Activated CD4-positive, alpha-beta memory T cell treated with anti-CD3 and anti-CD28 coated beads, Interleukin-2, amount 10 ng/mL, durations not matched to agents 7 days and 5 days (primary cell): ENCODE measurements around the gene C10orf143. TPM values are rescaled to one million over a fixed set of nuclear protein-coding genes. Genes with fewer than 3 reads are reported as not detected.

Experiments used
- CTCF ChIA-PET: fragments of 350-600 bp; sonication (Branson Sonifier 250); formaldehyde crosslinking; loops from one replicate; lab custom pipeline; 2021; ENCODE audit warnings: antibody characterized with exemption, inconsistent platforms; lab: Charles Lee
- POLR2A ChIA-PET: fragments of 350-600 bp; sonication (Branson Sonifier 250); formaldehyde crosslinking; loops from one replicate; lab custom pipeline; 2021; ENCODE audit warnings: antibody characterized with exemption; lab: Charles Lee
- DNase-seq: peaks from one replicate; pipeline ENCODE4 v3.0.0-alpha.2; 2020
- H3K27ac Mint-ChIP-seq: one replicate; pipeline ENCODE4 v1.8.0; 2021; ENCODE audit warnings: mild to moderate bottlenecking, mixed read lengths
- H3K27me3 Mint-ChIP-seq: one replicate; pipeline ENCODE4 v1.8.0; 2021; ENCODE audit warnings: mixed read lengths
- H3K36me3 Mint-ChIP-seq: one replicate; pipeline ENCODE4 v1.8.0; 2021; ENCODE audit warnings: low read depth, mixed read lengths
- H3K4me1 Mint-ChIP-seq: one replicate; pipeline ENCODE4 v1.8.0; 2021; ENCODE audit warnings: mixed read lengths
- H3K4me3 Mint-ChIP-seq: one replicate; pipeline ENCODE4 v1.8.0; 2021; ENCODE audit warnings: mild to moderate bottlenecking, mixed read lengths
- H3K9me3 Mint-ChIP-seq: one replicate; pipeline ENCODE4 v1.8.0; 2021; ENCODE audit warnings: mixed read lengths
- total RNA-seq, 2 experiments: library from RNA; stranded (reverse); gene quantifications; one replicate each; pipeline ENCODE4 v1.2.3, GENCODE V29; 2021

Gene C10orf143
- total RNA-seq, 2 experiments from 2014 or later = 2.5 TPM

DNA sequence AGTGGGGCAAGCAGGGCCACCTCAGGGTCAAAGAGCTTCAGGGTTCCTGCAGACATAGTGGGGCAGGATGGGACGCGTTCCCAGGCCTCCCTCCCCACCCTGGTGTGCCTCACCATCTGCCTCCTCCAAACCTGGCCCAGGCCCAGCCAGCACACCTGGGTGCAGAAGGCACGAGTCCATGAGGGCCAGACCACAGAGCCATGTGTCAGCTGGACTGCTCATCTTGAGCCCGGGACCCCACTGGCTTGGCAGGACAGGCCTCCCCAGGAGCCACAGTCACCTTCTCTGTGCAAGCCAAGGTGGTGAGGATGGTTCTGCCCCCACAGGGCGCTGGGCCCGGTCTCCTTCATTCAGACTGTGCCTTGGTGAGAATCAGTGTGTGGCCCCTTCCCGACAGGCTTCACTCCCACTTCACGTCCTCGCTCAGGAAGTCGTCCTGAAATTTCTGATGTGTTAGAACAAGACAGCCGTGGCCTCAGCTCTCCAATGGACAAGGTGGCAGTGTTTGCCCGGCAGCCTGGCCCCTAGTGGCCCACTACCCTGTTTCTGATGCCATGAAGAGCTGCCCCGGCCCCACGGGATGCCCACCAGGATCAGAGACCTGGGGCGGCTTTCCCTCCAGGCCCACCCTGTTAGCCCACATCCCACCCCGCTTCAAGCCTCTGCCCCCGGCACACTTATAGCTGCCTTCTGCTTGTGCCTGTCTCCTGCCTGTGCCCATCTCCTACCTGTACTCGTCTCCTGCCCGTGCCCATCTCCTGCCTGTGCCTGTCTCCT lies 87.0 kb downstream of the C10orf143 start:
- no peak for DNase-seq
- no peaks in the 10 kb centered on the region for H3K9me3 Mint-ChIP-seq
- H3K36me3 Mint-ChIP-seq = no peaks in the 10 kb centered on the region
- no peaks in the 10 kb centered on the region for H3K27me3 Mint-ChIP-seq
- no peak overlapping the region for H3K4me3 Mint-ChIP-seq
- POLR2A ChIA-PET = no interaction called here
- no peak overlapping the region for H3K27ac Mint-ChIP-seq
- peaks cover under 1% of the 10 kb centered on the region for H3K4me1 Mint-ChIP-seq
- CTCF ChIA-PET = no interaction called here

DNA sequence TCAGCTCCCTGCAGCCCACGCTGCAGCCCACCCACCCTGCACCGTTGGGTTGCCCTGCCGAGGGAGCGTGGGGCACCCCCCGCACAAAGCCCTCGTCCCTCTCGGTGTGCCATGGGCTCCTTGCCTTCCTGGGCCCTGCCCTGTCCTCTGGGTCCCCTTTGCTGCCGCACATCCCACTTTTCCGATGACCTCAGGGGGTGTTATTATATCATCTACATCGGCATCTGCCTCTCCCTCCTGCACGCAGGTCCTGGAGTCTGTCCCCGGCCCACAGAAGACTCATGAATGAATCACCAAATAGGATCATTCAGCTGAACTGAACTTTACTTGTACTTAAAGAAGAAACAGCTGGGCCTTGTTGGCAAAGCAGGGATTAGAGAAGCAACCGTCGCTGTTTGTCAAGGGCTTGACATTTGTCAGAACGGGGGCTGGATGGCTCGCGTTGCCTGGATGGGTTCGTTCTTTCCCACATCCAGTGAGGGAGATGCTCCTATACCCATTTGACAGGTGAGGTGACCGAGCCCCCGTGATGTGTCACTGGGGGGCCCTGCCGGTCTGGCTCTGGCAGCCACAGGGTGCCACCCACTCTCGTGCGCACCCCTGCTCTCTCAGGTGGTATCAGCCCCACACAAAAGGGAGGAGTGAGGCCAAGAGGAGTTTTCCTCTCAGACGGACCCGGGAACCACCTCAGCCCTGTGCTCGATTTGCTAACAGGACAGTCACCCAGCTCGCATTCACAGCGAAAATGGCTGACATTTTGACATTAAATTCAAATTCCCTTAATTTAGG lies 87.9 kb downstream of the C10orf143 start:
- no peak overlapping the region for H3K27ac Mint-ChIP-seq
- POLR2A ChIA-PET = no interaction called here
- peaks cover 7% of the 10 kb centered on the region for H3K4me1 Mint-ChIP-seq
- no peaks in the 10 kb centered on the region for H3K27me3 Mint-ChIP-seq
- no peak overlapping the region for H3K4me3 Mint-ChIP-seq
- no peaks in the 10 kb centered on the region for H3K9me3 Mint-ChIP-seq
- no peak for DNase-seq
- CTCF ChIA-PET = no interaction called here
- H3K36me3 Mint-ChIP-seq = no peaks in the 10 kb centered on the region

DNA sequence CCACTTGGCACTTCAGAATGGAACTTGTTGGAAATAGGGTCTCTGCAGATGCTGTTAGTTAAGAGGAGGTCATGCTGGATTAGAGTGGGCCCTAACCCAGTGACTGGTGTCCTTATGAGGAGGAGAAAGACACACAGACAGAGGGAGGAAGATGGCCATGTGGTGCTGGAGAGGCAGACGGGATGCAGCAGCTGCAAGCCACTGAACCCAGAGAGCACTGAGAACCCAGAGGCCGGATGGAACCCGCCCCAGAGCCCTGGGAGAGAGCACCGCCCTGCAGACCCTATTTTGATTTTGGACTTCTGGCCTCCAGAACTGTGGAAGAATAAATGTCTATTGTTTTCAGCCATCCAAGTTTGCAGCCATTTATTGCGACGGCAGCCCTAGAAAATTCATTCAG lies 88.5 kb downstream of the C10orf143 start:
- H3K9me3 Mint-ChIP-seq = no peaks in the 10 kb centered on the region
- no peaks in the 10 kb centered on the region for H3K27me3 Mint-ChIP-seq
- no peaks in the 10 kb centered on the region for H3K36me3 Mint-ChIP-seq
- POLR2A ChIA-PET = no interaction called here
- H3K4me3 Mint-ChIP-seq = no peak overlapping the region
- peak; percentile 9 for DNase-seq
- CTCF ChIA-PET = no interaction called here
- peaks cover 7% of the 10 kb centered on the region for H3K4me1 Mint-ChIP-seq
- H3K27ac Mint-ChIP-seq = no peak overlapping the region

DNA sequence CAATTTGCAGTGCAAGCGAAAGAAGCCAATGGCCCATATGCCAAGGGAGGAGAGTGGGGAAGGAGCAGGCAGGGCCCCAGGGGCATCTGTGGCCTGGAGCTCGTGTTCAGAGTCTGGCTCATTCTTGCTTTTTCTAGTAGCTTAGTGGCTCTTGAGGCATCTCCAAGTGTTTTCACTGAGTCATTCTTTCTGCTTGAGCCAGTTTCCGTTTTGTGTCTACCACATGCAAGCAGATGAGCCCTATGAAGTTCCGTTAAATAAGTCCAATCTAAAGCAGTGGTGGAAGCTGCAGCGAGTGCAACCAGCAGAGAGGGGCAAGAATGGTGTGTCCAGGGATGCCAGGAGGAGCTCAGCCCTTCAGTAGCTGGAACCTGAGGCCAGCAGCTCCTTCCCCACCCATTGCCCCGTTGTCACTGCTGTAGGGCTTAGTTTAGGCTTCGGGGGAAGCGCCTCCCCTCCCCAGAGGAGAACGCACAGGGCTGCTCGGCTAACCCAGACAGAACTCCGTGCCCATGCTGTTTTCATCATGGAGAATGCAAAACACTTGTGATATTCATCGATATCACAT lies 89.2 kb downstream of the C10orf143 start:
- Mint-ChIP-seq H3K4me1 (peaks cover 7% of the 10 kb centered on the region), H3K36me3 (no peaks in the 10 kb centered on the region), H3K9me3 (no peaks in the 10 kb centered on the region), H3K4me3 (no peak overlapping the region), H3K27me3 (no peaks in the 10 kb centered on the region), H3K27ac (no peak overlapping the region)
- peak; percentile 16 for DNase-seq
- ChIA-PET POLR2A (interaction anchor here (1.8 kb wide), 1 partner anchor 89 kb away, joined by 6 read pairs; the partner anchor contains the start of gene C10orf143), CTCF (no interaction called here)

DNA sequence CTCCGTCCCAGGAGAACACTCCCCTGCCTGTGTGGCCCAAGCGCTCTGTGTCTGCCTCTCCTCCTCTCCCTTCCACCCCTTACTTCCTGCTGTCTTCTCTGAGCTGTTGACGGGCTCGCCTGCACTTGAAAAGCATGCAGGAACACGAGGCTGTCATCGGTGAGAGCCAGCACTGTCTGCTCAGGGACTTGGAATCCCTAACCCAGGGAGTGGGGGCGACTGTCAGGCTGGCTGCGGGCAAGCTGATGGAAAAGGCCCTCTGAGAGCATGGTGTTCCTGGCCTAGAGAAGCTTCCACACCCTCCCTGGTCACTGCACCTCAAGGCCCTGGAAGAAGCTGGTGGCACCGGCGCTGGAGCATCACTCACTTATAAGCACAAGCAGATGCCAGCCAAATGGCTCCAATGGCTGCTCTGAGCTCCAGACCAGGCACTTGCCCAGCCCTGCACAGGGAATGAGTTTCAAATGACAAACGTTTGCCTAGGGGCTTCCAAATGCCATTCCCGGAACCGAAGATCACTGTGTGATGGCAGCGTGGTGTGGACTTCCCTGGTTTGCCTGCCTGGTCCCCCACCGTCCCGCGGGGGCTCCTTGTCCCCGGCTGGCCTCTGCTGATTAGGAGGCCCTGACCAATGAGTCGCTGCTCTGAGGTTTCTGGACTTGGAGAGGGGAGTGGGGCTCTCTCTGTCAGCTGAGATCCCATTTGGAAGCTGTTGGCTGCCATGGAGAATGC lies 89.8 kb downstream of the C10orf143 start:
- Mint-ChIP-seq H3K27ac (no peak overlapping the region), H3K4me3 (no peak overlapping the region), H3K4me1 (peaks cover 7% of the 10 kb centered on the region), H3K9me3 (no peaks in the 10 kb centered on the region), H3K27me3 (no peaks in the 10 kb centered on the region), H3K36me3 (no peaks in the 10 kb centered on the region)
- CTCF ChIA-PET = interaction anchor here (0.5 kb wide), 1 partner anchor 107 kb away, joined by 3 read pairs; no protein-coding TSS in a partner anchor
- DNase-seq = peak; percentile 3
- POLR2A ChIA-PET = interaction anchor here (1.8 kb wide), 1 partner anchor 90 kb away, joined by 6 read pairs; the partner anchor contains the start of gene C10orf143

DNA sequence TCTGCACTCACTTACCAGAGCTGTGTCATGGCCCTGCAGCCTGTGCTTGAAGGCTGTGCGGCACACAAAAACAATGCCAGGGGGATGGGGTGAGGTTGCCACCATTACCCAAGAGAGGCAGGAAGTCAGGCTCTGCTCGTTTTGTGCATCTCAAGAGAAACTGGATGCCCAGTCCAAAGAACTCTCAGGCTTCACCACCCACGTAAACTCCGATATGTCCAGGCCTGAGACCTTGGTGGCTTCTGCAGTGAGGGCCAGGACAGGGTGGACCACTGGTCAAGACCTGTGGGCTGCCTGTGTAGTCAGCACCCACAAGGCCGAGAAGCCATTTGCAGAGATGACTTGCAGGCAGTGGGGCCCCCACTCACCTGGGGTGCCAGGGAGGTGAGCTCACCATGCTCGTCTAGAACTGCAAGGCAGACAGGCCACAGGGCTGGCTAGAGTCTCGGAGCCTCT lies 91.9 kb downstream of the C10orf143 start:
- Mint-ChIP-seq H3K4me1 (peaks cover 7% of the 10 kb centered on the region), H3K27me3 (no peaks in the 10 kb centered on the region), H3K36me3 (no peaks in the 10 kb centered on the region), H3K4me3 (no peak overlapping the region), H3K27ac (no peak overlapping the region), H3K9me3 (no peaks in the 10 kb centered on the region)
- POLR2A ChIA-PET = interaction anchor here (1.2 kb wide), 1 partner anchor 91 kb away, joined by 3 read pairs; no protein-coding TSS in a partner anchor
- DNase-seq = no peak
- CTCF ChIA-PET = no interaction called here

DNA sequence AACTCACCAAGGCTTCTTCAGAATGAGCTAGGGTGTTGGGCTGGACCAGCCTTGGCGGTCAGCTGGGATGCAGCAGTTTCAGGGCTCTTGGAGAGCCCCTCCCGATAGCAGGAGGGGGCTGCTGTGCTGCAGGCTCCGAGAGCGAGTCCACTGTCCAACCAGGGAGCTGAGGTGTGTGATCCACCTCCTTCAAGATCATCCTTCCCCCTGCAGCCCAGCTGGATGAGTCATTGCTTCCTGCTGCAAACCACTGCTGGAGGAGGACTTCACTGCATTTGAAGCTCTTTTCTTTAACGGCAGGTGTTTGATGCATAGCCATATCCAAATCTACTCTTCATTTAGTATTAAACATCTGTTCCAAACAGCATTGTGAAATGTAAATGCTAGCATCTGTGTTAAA lies 92.4 kb downstream of the C10orf143 start:
- Mint-ChIP-seq H3K27me3 (no peaks in the 10 kb centered on the region), H3K36me3 (no peaks in the 10 kb centered on the region), H3K27ac (no peak overlapping the region), H3K9me3 (no peaks in the 10 kb centered on the region), H3K4me3 (no peak overlapping the region), H3K4me1 (peaks cover 7% of the 10 kb centered on the region)
- ChIA-PET CTCF (no interaction called here), POLR2A (interaction anchor here (1.2 kb wide), 1 partner anchor 92 kb away, joined by 3 read pairs; no protein-coding TSS in a partner anchor)
- DNase-seq = peak; percentile 35

DNA sequence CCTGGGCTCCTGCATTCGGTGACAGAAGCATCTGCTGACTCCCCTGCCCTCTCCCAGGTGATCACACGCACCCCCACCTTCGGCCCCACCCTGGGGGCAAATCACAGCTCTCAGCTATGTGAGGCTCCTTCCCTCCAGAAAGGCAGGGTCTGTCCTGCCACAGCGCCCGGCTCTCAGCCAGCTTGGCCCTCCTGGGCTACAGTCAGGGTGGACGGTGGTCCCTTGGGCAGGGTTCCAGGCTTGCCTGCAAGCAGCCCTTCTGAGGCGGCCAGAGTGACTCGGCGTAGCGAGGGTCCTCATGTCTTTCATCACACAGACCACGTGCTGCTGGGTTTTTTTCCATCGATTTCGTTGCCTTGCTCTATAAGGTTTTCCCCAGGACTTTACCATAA lies 93.0 kb downstream of the C10orf143 start:
- Mint-ChIP-seq H3K4me1 (peaks cover 7% of the 10 kb centered on the region), H3K4me3 (no peak overlapping the region), H3K27me3 (no peaks in the 10 kb centered on the region), H3K9me3 (no peaks in the 10 kb centered on the region), H3K36me3 (no peaks in the 10 kb centered on the region), H3K27ac (no peak overlapping the region)
- DNase-seq = peak; percentile 7
- ChIA-PET POLR2A (interaction anchor here (1.2 kb wide), 1 partner anchor 92 kb away, joined by 3 read pairs; no protein-coding TSS in a partner anchor), CTCF (no interaction called here)

DNA sequence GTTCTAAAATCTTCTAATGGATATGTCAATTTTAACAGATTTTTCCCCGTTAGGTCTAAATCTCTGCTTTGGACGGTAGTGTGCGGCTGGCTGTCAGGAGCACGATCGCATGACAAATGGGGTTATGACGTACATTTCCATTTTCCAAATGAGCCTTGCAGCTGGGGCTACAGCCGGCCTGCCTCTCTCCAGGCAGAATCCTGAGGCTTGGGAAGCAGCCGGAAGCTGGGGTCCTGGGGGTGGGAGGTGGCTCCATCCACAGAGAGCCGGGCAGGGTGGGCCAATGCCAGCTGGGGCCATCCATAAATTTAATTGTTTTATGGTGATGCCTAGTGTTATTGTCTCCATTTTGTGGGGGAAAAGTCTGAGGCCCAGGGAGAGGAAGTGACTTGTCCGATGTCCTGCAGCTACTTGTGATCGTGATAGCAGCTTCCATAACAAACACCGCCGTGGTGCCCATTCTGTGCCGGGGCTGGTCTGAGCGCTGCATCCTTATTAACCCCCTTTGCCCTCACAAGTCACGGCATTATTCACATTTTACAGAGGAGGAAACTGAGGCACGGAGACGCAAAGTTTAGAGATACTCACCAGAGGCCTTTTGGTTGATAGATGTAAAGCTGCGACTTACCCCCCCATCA lies 93.5 kb downstream of the C10orf143 start:
- H3K4me1 Mint-ChIP-seq = peaks cover 7% of the 10 kb centered on the region
- ChIA-PET POLR2A (no interaction called here), CTCF (no interaction called here)
- DNase-seq = peak; percentile 2
- H3K4me3 Mint-ChIP-seq = no peak overlapping the region
- H3K27ac Mint-ChIP-seq = no peak overlapping the region
- no peaks in the 10 kb centered on the region for H3K36me3 Mint-ChIP-seq
- no peaks in the 10 kb centered on the region for H3K9me3 Mint-ChIP-seq
- H3K27me3 Mint-ChIP-seq = no peaks in the 10 kb centered on the region

DNA sequence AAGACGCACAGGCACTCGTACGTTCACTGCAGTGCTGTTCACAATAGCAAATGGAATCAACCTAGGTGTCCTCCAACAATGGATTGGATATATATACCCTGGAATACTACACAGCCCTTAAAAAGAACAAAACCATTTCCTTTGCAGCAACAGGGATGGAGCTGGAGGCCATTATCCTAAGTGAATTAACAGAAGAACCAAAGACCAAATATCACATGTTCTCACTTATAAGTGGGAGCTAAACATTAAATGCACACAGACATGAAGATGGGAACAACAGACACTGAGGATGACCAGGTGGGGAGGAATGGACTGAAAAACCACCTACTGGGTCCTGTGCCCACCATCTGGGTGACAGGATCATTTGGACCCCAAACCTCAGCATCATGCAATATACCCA lies 94.5 kb downstream of the C10orf143 start:
- H3K4me1 Mint-ChIP-seq = peaks cover 7% of the 10 kb centered on the region
- no peak for DNase-seq
- no peaks in the 10 kb centered on the region for H3K9me3 Mint-ChIP-seq
- ChIA-PET CTCF (no interaction called here), POLR2A (no interaction called here)
- H3K36me3 Mint-ChIP-seq = no peaks in the 10 kb centered on the region
- no peak overlapping the region for H3K27ac Mint-ChIP-seq
- no peak overlapping the region for H3K4me3 Mint-ChIP-seq
- H3K27me3 Mint-ChIP-seq = no peaks in the 10 kb centered on the region

DNA sequence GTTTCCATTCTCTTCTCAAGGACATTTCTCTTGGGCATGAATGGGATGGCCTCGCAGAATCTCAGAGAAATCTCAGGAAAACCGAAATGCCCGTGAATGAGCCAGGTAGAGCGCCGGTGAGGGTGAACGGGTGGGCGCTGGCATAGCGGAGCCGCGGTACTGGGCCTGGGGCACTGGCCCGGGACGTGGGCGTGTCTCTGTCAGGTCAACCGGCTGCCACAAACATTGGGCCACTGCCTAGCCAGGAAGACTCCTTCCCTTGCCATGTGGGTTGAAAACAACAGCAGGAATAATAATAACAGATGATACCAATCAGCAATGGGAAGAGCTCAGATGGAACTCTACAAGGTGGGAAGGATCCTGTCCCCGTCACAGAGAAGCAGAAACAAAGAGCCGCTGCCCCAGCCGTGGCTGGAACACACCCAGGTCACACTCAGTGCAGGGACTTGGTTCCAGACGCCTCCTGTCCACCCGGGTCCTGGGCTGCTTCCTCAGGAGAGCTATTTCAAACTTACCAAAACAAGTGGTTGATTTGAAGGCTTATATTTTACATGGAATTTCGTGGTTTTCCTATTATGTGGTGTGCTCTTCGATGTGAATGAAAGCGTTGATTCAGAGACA lies 95.4 kb downstream of the C10orf143 start:
- POLR2A ChIA-PET = no interaction called here
- Mint-ChIP-seq H3K4me3 (no peak overlapping the region), H3K9me3 (no peaks in the 10 kb centered on the region), H3K27me3 (no peaks in the 10 kb centered on the region), H3K36me3 (no peaks in the 10 kb centered on the region), H3K27ac (no peak overlapping the region), H3K4me1 (peaks cover 7% of the 10 kb centered on the region)
- DNase-seq = no peak
- CTCF ChIA-PET = no interaction called here
